WTC11 (cell line): ENCODE data around the gene HAPLN3.

Experiments used
- AR ChIP-seq: fragments of 250-450 bp; sonication (Bioruptor Pico); IDR thresholded peaks from 2 replicates; pipeline ENCODE4 v1.9.0; 2021; ENCODE audit warnings: mild to moderate bottlenecking
- ATF2 ChIP-seq: sonication (generic); formaldehyde crosslinking; IDR thresholded peaks from 2 replicates; pipeline ENCODE4 v1.8.1; 2022; ENCODE audit warnings: low read depth, missing genetic modification reagents, borderline replicate concordance
- CTCF ChIP-seq: fragments of 200-600 bp; IDR thresholded peaks from 2 replicates; pipeline ENCODE4 v1.8.0; 2022; ENCODE audit warnings: antibody characterized with exemption
- FOXP4 ChIP-seq: sonication (generic); formaldehyde crosslinking; IDR thresholded peaks from 2 replicates; pipeline ENCODE4 v1.8.0; 2022; ENCODE audit warnings: mild to moderate bottlenecking, missing genetic modification reagents
- MXD4 ChIP-seq: fragments of 250-450 bp; sonication (Bioruptor Pico); IDR thresholded peaks from 2 replicates; pipeline ENCODE4 v1.8.0; 2021; ENCODE audit warnings: mild to moderate bottlenecking, moderate library complexity, borderline replicate concordance
- RELA ChIP-seq: sonication (generic); formaldehyde crosslinking; IDR thresholded peaks from 2 replicates; pipeline ENCODE4 v1.8.1; 2022; ENCODE audit warnings: missing genetic modification reagents, mild to moderate bottlenecking, borderline replicate concordance
- SMAD3 ChIP-seq: sonication (generic); formaldehyde crosslinking; IDR thresholded peaks from 2 replicates; pipeline ENCODE4 v1.8.0; 2022; ENCODE audit warnings: missing genetic modification reagents, mild to moderate bottlenecking, borderline replicate concordance
- ZNF121 ChIP-seq: sonication (generic); formaldehyde crosslinking; IDR thresholded peaks from 2 replicates; pipeline ENCODE4 v1.8.0; 2023; ENCODE audit warnings: missing genetic modification reagents
- ZNF317 ChIP-seq: sonication (generic); formaldehyde crosslinking; IDR thresholded peaks from 2 replicates; pipeline ENCODE4 v1.8.1; 2023; ENCODE audit warnings: low read depth, mild to moderate bottlenecking, moderate library complexity, missing genetic modification reagents, borderline replicate concordance
- TF ChIP-seq, protein P1 (sequence below): sonication (generic); formaldehyde crosslinking; IDR thresholded peaks from 2 replicates; pipeline ENCODE4 v1.8.0; 2022; ENCODE audit warnings: mild to moderate bottlenecking, missing genetic modification reagents
- TF ChIP-seq, protein P2 (sequence below): sonication (generic); formaldehyde crosslinking; conservative IDR thresholded peaks from 2 replicates; pipeline ENCODE4 v1.8.1; 2022; ENCODE audit warnings: mild to moderate bottlenecking, missing genetic modification reagents

- TF ChIP-seq SMAD3 (CRISPR knock-in tag) (no peak), CTCF (no peak), ZNF121 (CRISPR knock-in tag) (no peak), RELA (no peak), FOXP4 (CRISPR knock-in tag) (no peak), ZNF317 (CRISPR knock-in tag) (no peak), MXD4 (no peak), AR (no peak), ATF2 (CRISPR knock-in tag) (no peak)
- TF ChIP-seq, protein P1, sequence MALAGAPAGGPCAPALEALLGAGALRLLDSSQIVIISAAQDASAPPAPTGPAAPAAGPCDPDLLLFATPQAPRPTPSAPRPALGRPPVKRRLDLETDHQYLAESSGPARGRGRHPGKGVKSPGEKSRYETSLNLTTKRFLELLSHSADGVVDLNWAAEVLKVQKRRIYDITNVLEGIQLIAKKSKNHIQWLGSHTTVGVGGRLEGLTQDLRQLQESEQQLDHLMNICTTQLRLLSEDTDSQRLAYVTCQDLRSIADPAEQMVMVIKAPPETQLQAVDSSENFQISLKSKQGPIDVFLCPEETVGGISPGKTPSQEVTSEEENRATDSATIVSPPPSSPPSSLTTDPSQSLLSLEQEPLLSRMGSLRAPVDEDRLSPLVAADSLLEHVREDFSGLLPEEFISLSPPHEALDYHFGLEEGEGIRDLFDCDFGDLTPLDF, result no peak
- TF ChIP-seq, protein P2, sequence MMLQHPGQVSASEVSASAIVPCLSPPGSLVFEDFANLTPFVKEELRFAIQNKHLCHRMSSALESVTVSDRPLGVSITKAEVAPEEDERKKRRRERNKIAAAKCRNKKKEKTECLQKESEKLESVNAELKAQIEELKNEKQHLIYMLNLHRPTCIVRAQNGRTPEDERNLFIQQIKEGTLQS (CRISPR knock-in tag), result no peak
These were observed 14.2 kb downstream of the HAPLN3 start for GRCh38 chr15:88880944-88881740.
